ENCODE measurements around the gene CX3CR1.

CX3CR1 gene

GRCh38 chr3:39281533-39281932 is 1.7 kb upstream of the CX3CR1 start:
- H3K36me3 ChIP-seq (ENCODE audit: control insufficient read depth, insufficient read depth, low read length) = no peaks in the 10 kb centered on the region
- WGBS, 2 experiments = 84 to 89% methylated on average over 9 of the region's 9 CpGs
- H3K27me3 ChIP-seq (ENCODE audit: control insufficient read depth, insufficient read depth, low read length, poor library complexity, severe bottlenecking) = no peaks in the 10 kb centered on the region
- H3K27ac ChIP-seq (ENCODE audit: insufficient read depth, low read depth, low read length, poor library complexity, severe bottlenecking) = no peak overlapping the region
- no peak overlapping the region for H3K4me3 ChIP-seq (ENCODE audit: insufficient read depth, low read depth, low read length)
- no peaks in the 10 kb centered on the region for H3K9me3 ChIP-seq (ENCODE audit: control insufficient read depth, low read length)
- no peaks in the 10 kb centered on the region for H3K4me1 ChIP-seq (ENCODE audit: control insufficient read depth, insufficient read depth, low read length)

GRCh38 chr3:39280571-39280970 is 735 bp upstream of the CX3CR1 start:
- no peak overlapping the region for H3K27ac ChIP-seq (ENCODE audit: insufficient read depth, low read depth, low read length, poor library complexity, severe bottlenecking)
- H3K36me3 ChIP-seq (ENCODE audit: control insufficient read depth, insufficient read depth, low read length) = no peaks in the 10 kb centered on the region
- no peak overlapping the region for H3K4me3 ChIP-seq (ENCODE audit: insufficient read depth, low read depth, low read length)
- no peaks in the 10 kb centered on the region for H3K27me3 ChIP-seq (ENCODE audit: control insufficient read depth, insufficient read depth, low read length, poor library complexity, severe bottlenecking)
- H3K4me1 ChIP-seq (ENCODE audit: control insufficient read depth, insufficient read depth, low read length) = no peaks in the 10 kb centered on the region
- 95 to 97% methylated on average over 5 of the region's 5 CpGs for WGBS, 2 experiments
- H3K9me3 ChIP-seq (ENCODE audit: control insufficient read depth, low read length) = no peaks in the 10 kb centered on the region

GRCh38 chr3:39278616-39278935 is 1.3 kb downstream of the CX3CR1 start:
- no peaks in the 10 kb centered on the region for H3K36me3 ChIP-seq (ENCODE audit: control insufficient read depth, insufficient read depth, low read length)
- no peaks in the 10 kb centered on the region for H3K27me3 ChIP-seq (ENCODE audit: control insufficient read depth, insufficient read depth, low read length, poor library complexity, severe bottlenecking)
- 79 to 80% methylated on average over 1 of the region's 1 CpG for WGBS, 2 experiments
- no peaks in the 10 kb centered on the region for H3K9me3 ChIP-seq (ENCODE audit: control insufficient read depth, low read length)
- H3K4me3 ChIP-seq (ENCODE audit: insufficient read depth, low read depth, low read length) = no peak overlapping the region
- no peak overlapping the region for H3K27ac ChIP-seq (ENCODE audit: insufficient read depth, low read depth, low read length, poor library complexity, severe bottlenecking)
- no peaks in the 10 kb centered on the region for H3K4me1 ChIP-seq (ENCODE audit: control insufficient read depth, insufficient read depth, low read length)

GRCh38 chr3:39277893-39278615 is 1.8 kb downstream of the CX3CR1 start:
- no peak overlapping the region for H3K27ac ChIP-seq (ENCODE audit: insufficient read depth, low read depth, low read length, poor library complexity, severe bottlenecking)
- H3K36me3 ChIP-seq (ENCODE audit: control insufficient read depth, insufficient read depth, low read length) = no peaks in the 10 kb centered on the region
- H3K4me3 ChIP-seq (ENCODE audit: insufficient read depth, low read depth, low read length) = no peak overlapping the region
- 71 to 74% methylated on average over 5 of the region's 5 CpGs for WGBS, 2 experiments
- H3K4me1 ChIP-seq (ENCODE audit: control insufficient read depth, insufficient read depth, low read length) = no peaks in the 10 kb centered on the region
- H3K27me3 ChIP-seq (ENCODE audit: control insufficient read depth, insufficient read depth, low read length, poor library complexity, severe bottlenecking) = no peaks in the 10 kb centered on the region
- no peaks in the 10 kb centered on the region for H3K9me3 ChIP-seq (ENCODE audit: control insufficient read depth, low read length)

- H3K36me3 ChIP-seq (ENCODE audit: control insufficient read depth, insufficient read depth, low read length) = no peaks in the 10 kb centered on the region
- no peak overlapping the region for H3K27ac ChIP-seq (ENCODE audit: insufficient read depth, low read depth, low read length, poor library complexity, severe bottlenecking)
- H3K27me3 ChIP-seq (ENCODE audit: control insufficient read depth, insufficient read depth, low read length, poor library complexity, severe bottlenecking) = no peaks in the 10 kb centered on the region
- H3K4me3 ChIP-seq (ENCODE audit: insufficient read depth, low read depth, low read length) = no peak overlapping the region
- no peaks in the 10 kb centered on the region for H3K9me3 ChIP-seq (ENCODE audit: control insufficient read depth, low read length)
- no peaks in the 10 kb centered on the region for H3K4me1 ChIP-seq (ENCODE audit: control insufficient read depth, insufficient read depth, low read length)
Measured at GRCh38 chr3:39276746-39277145, 3.1 kb downstream of the CX3CR1 start.

- Histone ChIP-seq H3K4me3 (ENCODE audit: insufficient read depth, low read depth, low read length) (no peak overlapping the region), H3K27ac (ENCODE audit: insufficient read depth, low read depth, low read length, poor library complexity, severe bottlenecking) (no peak overlapping the region), H3K36me3 (ENCODE audit: control insufficient read depth, insufficient read depth, low read length) (no peaks in the 10 kb centered on the region), H3K9me3 (ENCODE audit: control insufficient read depth, low read length) (no peaks in the 10 kb centered on the region), H3K27me3 (ENCODE audit: control insufficient read depth, insufficient read depth, low read length, poor library complexity, severe bottlenecking) (no peaks in the 10 kb centered on the region), H3K4me1 (ENCODE audit: control insufficient read depth, insufficient read depth, low read length) (no peaks in the 10 kb centered on the region)
- WGBS, 2 experiments = 91 to 97% methylated on average over 3 of the region's 3 CpGs
Measured at GRCh38 chr3:39275963-39276593, 3.8 kb downstream of the CX3CR1 start.

GRCh38 chr3:39275052-39275451 is 4.8 kb downstream of the CX3CR1 start:
- no peaks in the 10 kb centered on the region for H3K9me3 ChIP-seq (ENCODE audit: control insufficient read depth, low read length)
- 80 to 92% methylated on average over 3 of the region's 3 CpGs for WGBS, 2 experiments
- no peaks in the 10 kb centered on the region for H3K27me3 ChIP-seq (ENCODE audit: control insufficient read depth, insufficient read depth, low read length, poor library complexity, severe bottlenecking)
- H3K4me1 ChIP-seq (ENCODE audit: control insufficient read depth, insufficient read depth, low read length) = no peaks in the 10 kb centered on the region
- H3K27ac ChIP-seq (ENCODE audit: insufficient read depth, low read depth, low read length, poor library complexity, severe bottlenecking) = no peak overlapping the region
- H3K4me3 ChIP-seq (ENCODE audit: insufficient read depth, low read depth, low read length) = no peak overlapping the region
- H3K36me3 ChIP-seq (ENCODE audit: control insufficient read depth, insufficient read depth, low read length) = no peaks in the 10 kb centered on the region

- H3K4me1 ChIP-seq (ENCODE audit: control insufficient read depth, insufficient read depth, low read length) = no peaks in the 10 kb centered on the region
- no peak overlapping the region for H3K27ac ChIP-seq (ENCODE audit: insufficient read depth, low read depth, low read length, poor library complexity, severe bottlenecking)
- no peaks in the 10 kb centered on the region for H3K36me3 ChIP-seq (ENCODE audit: control insufficient read depth, insufficient read depth, low read length)
- H3K27me3 ChIP-seq (ENCODE audit: control insufficient read depth, insufficient read depth, low read length, poor library complexity, severe bottlenecking) = no peaks in the 10 kb centered on the region
- WGBS, 2 experiments = 63 to 67% methylated on average over 3 of the region's 3 CpGs
- no peak overlapping the region for H3K4me3 ChIP-seq (ENCODE audit: insufficient read depth, low read depth, low read length)
- H3K9me3 ChIP-seq (ENCODE audit: control insufficient read depth, low read length) = no peaks in the 10 kb centered on the region
Measured at GRCh38 chr3:39273119-39273518, 6.7 kb downstream of the CX3CR1 start.

GRCh38 chr3:39272191-39272590 is 7.6 kb downstream of the CX3CR1 start:
- Histone ChIP-seq H3K4me1 (ENCODE audit: control insufficient read depth, insufficient read depth, low read length) (no peaks in the 10 kb centered on the region), H3K36me3 (ENCODE audit: control insufficient read depth, insufficient read depth, low read length) (no peaks in the 10 kb centered on the region), H3K27ac (ENCODE audit: insufficient read depth, low read depth, low read length, poor library complexity, severe bottlenecking) (no peak overlapping the region), H3K4me3 (ENCODE audit: insufficient read depth, low read depth, low read length) (no peak overlapping the region), H3K9me3 (ENCODE audit: control insufficient read depth, low read length) (no peaks in the 10 kb centered on the region), H3K27me3 (ENCODE audit: control insufficient read depth, insufficient read depth, low read length, poor library complexity, severe bottlenecking) (no peaks in the 10 kb centered on the region)
- 91 to 97% methylated on average over 2 of the region's 2 CpGs for WGBS, 2 experiments

GRCh38 chr3:39271363-39271914 is 8.4 kb downstream of the CX3CR1 start:
- no peaks in the 10 kb centered on the region for H3K4me1 ChIP-seq (ENCODE audit: control insufficient read depth, insufficient read depth, low read length)
- WGBS, 2 experiments = 93 to 95% methylated on average over 6 of the region's 6 CpGs

More at GRCh38 chr3:39271363-39271914, 8.4 kb downstream of the CX3CR1 start:
- Histone ChIP-seq H3K4me3 (ENCODE audit: insufficient read depth, low read depth, low read length) (no peak overlapping the region), H3K36me3 (ENCODE audit: control insufficient read depth, insufficient read depth, low read length) (no peaks in the 10 kb centered on the region), H3K27me3 (ENCODE audit: control insufficient read depth, insufficient read depth, low read length, poor library complexity, severe bottlenecking) (no peaks in the 10 kb centered on the region), H3K9me3 (ENCODE audit: control insufficient read depth, low read length) (no peaks in the 10 kb centered on the region), H3K27ac (ENCODE audit: insufficient read depth, low read depth, low read length, poor library complexity, severe bottlenecking) (no peak overlapping the region)

All from ectodermal cell (in vitro differentiated cells).